ENCODE measurements around the gene TIMP3. TPM values are rescaled to one million over a fixed set of nuclear protein-coding genes. Genes with fewer than 3 reads are reported as not detected.
A peak's percentile ranks its signal among the peaks of the same experiment; 100 is the strongest.

Gene TIMP3
- total RNA-seq, 1 donor from 2014 or later: 116 TPM

DNA sequence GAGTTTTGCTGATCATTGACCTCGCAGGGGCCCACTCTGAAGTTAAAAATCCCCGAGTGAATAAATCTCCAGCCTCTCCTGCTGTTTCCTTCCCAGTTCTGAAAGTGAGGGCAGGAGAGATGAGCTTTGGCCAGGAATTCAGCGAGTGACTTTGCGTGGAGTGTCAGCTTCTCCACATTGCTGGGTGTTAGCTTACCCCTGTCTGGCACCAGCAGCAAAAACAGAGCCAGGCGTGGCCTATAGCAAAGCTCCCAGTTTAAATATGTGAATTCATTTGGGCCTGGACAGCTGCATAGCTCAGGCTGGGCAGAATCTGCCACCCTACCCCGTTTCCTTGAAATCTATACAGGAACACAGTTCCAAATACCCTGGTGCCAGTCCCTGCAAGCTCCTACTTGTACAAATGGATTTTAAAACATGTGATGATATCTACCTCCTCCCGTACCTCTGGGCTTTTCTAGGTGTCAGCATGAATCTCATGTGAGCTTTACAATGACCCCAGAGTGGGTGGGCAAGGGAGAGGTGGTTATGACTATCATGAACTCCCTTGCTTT lies 25.6 kb downstream of the TIMP3 start:
- DNase-seq (ENCODE audit: low read depth in 2 of 2): no peak

DNA sequence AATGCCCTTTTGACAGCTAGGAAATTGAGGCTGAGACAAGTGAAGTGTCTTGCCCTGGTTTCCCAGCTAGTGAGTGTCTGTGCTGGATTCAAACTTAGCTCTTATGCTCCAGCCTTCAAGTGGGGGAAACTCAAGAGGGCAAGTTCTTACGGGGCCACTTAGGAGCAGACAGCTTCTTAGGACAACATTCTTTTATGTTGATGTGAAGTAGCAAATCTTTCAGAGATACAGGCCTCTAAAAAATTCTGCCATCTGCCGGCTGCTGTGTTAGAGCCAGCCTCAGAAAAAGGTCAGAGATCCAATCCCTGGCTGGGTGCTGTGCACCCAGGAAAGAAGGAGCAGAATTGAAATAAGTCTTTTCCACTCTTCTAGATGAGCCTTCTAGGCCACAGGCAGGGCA lies 26.6 kb downstream of the TIMP3 start:
- DNase-seq (ENCODE audit: low read depth in 2 of 2): no peak

DNA sequence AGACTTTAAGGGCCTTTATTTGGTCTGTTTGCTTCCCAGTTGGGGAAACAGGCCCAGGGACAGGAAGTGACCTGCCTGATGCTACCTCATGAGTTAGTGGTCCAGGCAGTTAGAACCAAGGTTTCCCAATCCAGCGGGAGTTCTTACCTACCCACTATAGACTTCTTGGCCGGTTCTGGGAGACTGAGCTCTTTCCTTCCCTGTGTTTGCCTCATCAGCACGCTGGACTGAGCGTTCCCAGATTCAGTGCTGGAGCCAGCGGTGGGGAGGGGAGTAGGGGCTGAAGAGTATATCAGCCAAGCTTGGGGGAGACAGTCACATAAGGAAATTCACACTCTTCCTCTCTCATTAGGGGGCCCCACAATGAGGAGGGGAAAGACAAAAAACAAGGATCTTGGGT lies 27.1 kb downstream of the TIMP3 start:
- no peak for DNase-seq (ENCODE audit: low read depth in 2 of 2)

DNA sequence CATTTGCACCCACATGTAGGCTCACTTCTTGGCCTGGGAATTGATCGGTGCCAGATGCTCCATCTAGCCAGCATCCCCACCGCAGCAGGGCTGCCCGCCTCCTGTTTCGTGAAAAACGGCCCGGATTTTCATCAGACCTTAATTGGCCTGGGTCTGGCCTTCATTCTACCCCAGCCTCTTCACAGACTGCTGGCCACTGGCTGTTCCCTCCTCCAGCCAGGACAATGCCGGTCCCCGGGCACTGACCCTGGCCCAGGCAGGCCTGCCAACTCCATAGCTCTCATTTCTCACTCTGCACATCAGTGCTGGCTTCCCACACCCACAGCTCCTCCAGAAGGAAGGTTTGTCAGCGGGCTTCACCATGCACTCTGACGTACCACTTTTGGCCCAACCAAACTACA lies 27.9 kb downstream of the TIMP3 start:
- DNase-seq (ENCODE audit: low read depth in 2 of 2): no peak

DNA sequence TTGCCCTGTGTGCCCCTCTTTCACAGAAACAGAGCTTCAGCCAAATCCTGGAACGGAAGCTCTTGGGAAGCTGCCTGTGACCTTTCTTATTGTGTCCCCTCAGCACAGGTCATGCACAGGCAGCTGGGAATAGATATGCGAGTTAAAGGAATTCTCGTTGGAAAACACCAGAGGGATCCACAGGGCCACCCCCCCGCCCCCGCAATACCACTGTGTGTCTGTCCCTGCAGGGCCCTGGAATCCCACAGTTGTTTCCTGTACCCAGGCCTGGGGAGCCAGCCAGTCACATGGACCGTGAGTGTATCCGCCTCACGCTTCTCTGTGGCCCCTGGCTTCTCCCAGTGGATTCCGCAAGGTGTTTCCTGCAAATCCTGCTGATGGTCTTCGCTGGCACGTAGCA lies 29.0 kb downstream of the TIMP3 start:
- peak; percentile 98 for DNase-seq (ENCODE audit: low read depth in 2 of 2)

DNA sequence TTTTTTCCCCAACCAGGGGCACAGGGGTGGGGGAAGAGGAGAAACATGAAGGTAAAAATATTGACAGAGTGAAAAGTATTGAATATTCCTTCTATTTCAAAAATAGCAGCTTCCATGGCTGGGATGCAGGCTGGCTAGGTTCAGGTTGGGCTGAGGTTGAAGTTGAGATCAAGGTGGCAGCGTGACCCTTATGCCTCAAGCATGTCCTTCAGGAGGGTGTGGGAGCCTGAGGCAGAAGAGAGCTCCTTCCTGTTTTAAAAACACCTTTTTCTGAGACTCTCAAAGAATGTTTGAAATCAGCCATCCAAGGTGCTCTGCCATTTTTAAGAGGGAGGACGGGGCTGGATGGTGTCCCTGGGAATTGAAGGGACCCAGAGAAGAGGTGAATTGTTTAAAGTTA lies 29.5 kb downstream of the TIMP3 start:
- no peak for DNase-seq (ENCODE audit: low read depth in 2 of 2)

DNA sequence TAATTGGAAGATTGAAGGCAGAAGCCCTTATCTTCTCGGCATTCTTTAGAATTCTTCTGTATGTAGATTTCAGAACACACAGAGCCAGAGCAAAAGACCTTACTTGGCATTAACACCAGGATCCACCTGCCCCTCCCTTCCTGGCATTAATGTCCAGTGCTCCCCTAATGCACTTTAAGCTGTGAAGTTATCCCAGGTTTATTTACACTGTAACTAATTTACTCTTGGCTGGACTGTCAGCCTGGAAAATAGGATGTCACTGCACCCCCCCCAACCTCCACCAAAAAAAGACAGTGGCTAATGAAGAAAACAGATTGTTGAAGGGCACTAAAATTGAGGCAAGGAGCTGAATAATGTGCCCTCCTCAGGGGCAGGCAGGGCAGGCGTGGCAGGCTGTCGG lies 30.1 kb downstream of the TIMP3 start:
- no peak for DNase-seq (ENCODE audit: low read depth in 2 of 2)

DNA sequence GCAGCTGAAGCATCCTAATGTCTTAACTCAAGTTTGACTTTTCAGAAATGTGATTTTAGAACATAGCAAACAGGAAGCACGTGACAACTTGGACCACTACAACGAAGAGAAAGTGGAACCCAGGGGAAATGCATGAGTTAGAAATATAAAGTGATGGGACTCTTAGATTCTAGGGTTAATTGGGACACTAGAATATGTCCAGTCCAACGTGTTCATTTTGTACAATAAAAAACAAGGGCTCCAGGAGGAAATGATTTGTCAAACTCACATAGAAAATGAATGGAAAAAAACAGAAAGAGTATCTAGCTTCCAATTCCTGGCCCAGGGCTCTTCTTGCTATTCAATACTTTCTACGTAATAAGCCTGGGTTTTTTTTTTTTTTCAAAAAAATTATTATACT lies 30.7 kb downstream of the TIMP3 start:
- DNase-seq (ENCODE audit: low read depth in 2 of 2): peak; percentile 38 to 41

DNA sequence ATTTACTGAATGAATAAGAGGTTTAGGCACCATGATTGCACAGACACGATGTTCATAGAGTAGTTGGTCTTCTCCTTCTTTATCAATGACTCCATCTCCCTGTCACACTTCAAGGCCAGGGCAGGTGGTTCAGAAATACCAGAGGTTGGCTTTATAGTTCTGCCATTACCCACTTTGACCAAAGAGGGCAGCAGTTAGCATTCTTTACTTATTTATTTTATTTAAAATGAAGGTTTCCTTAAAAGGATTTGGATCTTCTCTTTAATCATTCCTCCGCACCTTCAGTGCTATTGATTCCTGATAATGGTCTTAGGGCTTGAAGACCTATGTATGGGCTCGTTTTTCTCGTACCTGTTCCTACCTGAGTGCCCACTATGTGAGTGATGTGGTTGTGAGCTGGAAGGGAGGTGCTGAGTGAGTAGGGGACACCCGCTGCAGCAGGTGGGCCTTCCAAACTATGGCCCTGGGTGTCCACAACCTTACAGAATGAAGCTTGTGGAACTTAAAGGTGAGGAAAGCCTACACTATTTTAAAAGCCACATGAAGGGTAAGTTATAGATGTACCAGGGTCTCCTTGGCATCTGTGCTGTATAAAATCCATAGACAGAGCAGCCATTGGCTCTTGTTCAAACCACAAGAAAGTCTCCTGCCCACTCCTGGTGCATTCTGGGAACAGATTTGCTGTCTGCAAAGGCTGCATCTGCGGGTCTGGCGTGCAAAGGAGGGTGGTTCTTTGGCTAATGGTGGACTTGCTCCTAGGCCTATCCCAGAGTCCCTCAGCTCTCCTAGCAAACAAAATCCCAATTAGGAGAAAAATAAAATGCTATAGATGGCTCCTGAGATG lies 35.0 kb downstream of the TIMP3 start:
- no peak for DNase-seq (ENCODE audit: low read depth in 2 of 2)

DNA sequence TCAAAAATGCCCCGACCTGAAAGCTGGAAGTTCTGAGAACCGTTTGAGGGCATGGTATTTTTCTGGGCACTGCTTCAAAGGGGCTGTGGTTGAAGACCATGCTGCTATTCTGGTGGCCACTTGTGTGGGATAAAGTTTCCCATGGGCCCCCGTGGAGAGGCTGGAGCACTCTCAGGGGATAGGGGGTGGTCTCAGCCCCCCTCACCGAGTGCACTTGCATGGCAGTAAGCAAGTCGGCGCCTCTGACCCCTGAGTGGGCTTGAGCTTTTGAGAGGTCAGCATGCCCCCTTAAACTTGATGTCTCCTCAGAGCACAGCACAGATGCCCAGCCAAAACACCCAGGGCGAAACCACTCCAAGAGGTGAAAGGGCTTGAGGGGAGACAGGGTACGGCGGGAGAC lies 35.6 kb downstream of the TIMP3 start:
- no peak for DNase-seq (ENCODE audit: low read depth in 2 of 2)

DNA sequence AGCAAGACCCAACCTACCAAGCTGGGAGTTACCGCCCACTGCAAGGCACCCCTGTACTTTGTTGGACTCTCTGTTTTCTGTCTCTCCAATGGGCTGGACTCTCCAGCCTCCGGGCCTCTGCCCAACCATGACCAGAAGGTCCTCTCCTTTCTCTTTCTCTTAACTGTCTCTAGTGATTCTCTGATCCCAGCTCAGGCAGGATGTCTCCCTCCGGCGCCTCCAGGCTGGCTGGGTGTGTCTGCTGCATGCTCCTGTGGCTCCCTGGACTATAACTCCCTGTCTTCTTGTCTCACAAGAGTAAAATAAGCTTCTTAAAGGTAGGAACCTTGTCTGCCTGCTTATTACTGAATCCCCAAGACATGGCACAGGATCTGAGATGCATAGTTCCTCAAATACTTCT lies 36.3 kb downstream of the TIMP3 start:
- DNase-seq (ENCODE audit: low read depth in 2 of 2): no peak

DNA sequence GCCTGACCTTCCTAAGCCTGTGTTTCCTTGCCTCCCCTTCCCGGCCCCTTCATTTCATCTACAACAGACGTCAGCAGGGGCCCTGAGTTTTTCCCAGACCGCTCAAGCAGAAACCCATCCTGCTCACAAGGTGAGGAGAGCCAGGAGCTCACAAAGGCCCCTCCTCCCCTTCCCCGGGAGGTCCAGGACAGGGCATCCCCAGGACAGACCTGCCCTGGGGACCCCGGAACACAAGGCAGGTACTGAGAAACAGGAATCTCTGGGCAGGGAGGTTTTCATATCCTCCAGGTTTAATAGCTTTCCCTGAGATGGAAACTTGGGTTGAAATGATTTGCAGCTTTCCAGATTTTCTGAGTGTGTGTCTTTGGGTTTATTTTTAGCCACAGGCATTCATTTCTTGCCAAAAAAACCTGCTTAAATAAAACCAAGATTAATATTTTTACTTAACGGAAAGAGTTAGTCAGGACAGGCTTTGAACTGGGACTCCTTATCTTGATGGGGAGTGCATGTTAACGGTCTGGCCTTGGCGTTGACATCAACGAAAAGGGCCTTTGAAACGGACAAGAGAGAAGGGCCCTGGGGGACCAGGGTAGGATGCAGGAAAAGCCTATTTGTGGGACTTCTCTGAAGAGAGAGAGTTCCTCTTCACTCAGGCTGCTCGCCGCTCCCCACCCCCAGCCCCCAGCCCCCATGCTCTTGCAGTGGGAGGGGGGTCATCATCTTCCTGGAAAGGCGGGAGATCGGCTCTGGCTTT lies 38.5 kb downstream of the TIMP3 start:
- no peak for DNase-seq (ENCODE audit: low read depth in 2 of 2)

DNA sequence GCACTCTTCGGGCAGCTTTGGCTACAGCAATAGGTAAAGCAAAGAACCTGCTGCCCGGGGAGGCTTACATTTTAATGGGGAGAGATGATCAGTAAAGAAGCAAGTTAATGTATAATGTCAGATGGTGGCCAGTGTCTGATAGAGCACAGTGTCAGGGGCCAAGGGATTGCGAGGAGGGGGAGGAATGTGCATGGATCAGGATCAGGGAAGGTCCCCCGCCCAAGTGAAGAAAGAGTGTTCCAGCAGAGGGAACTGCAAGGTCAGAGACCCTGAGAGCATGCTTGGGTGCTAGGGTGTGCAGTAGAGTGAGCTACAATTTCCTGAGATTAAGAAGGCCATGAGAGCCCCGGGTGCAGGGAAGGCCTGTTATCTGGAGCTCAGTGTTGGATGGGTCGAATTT lies 39.7 kb downstream of the TIMP3 start:
- DNase-seq (ENCODE audit: low read depth in 2 of 2): no peak

DNA sequence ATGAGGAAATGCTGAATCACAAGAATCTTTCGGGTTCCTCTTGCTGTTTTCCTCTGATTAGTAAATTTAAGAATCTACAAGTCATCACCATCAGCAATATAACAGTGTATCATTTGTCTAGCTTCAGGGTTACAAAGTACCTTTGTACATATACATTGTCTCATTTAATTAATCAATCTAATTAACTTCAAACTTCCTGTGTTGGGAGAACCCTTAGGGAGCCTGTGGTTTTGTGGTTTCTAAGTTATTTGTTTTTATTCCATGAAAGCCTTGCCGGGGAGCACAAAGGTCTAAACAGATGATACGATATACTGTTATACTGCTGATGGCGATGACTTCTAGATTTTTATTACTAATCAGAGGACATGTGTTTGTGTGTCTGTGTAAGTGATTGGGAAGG lies 41.0 kb downstream of the TIMP3 start:
- no peak for DNase-seq (ENCODE audit: low read depth in 2 of 2)

DNA sequence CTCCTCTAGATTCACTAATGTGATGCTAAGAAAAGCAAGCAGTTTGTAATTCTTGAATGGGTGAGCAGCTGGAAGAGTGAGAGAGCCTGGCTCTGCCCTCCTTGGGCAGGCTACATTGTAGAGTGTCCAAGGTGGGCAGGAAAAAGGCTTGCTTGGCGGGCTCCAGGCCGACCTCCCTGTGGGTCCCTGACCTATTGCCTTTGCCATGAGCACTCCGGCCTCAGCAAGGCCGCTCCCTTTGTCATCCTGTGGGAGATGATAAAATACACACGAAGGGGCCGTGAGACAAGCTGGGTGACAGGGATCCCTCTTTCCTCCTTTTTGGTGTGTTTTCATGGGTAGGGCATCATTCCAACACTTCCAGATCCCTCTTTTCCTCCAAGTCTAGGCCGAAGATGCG lies 41.8 kb downstream of the TIMP3 start:
- DNase-seq (ENCODE audit: low read depth in 2 of 2): no peak

DNA sequence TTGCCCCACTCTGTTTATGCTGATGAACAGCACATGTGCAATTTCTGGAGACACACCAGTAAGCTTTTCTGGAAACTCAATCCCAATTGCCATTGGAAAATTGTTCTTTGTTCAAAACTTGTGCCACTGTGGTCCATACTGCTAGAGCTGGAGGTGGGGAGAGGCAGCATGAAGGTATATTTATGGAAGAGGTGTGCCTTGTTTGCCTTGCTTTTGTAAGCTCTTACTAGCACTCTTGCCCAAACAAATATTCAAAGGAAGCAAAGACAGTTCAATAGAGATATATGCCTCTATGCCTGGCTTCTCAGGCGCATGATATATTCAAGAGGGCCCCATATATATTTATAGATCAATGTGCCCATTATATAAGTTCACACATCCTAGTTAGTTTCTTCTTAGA lies 42.7 kb downstream of the TIMP3 start:
- DNase-seq (ENCODE audit: low read depth in 2 of 2): no peak

DNA sequence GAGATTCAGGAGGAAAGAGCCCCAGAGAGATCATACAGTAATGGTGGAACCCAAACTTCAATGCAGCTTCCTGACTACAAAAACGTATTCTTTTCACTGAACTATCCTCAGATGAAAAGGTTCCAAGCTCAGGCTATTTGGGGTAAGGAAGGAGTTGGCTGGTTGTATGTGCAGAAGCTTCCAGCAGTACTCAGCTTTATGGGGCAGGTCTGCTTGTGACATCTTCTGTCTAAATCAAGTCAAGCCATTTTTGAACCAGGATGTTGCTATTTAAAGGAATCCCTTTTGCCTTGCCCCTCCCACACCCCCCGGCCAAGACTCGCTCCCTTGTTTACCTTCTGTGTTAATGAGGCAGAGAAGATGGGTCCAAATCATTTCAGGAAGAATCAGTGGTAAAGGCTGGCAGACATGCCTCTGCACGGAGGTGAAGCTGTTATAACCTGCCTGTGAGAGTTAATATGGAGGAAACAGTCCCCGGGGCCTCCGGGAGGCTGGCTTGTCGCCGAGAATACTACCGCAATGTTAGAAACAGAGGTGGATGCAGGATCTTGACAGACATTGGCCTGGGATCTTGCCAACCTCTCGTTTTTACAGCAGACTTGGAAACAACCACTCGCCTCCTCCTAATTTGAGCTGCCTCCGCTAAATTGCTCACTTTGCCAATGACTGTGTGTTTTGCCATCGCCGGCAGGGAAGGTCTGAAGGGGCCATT lies 45.4 kb downstream of the TIMP3 start:
- DNase-seq (ENCODE audit: low read depth in 2 of 2): no peak

DNA sequence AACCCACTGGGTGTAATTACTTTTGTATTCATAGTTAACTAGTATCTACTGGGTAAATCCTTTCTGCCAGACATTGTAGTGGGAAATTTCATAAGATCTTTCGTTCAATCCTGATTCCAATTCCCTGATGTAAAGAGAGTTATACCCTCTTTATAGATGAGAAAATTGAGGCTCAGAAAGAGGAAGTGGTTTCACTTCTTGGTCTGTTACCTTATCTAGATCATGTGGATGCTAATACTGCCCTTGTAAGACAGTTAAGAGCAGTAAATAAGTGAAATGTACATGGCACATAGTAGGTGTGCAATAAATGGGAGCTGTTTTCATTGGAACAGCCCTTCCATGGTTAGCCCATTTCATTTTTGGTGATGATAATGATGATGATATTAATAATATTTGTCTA lies 46.7 kb downstream of the TIMP3 start:
- no peak for DNase-seq (ENCODE audit: low read depth in 2 of 2)

DNA sequence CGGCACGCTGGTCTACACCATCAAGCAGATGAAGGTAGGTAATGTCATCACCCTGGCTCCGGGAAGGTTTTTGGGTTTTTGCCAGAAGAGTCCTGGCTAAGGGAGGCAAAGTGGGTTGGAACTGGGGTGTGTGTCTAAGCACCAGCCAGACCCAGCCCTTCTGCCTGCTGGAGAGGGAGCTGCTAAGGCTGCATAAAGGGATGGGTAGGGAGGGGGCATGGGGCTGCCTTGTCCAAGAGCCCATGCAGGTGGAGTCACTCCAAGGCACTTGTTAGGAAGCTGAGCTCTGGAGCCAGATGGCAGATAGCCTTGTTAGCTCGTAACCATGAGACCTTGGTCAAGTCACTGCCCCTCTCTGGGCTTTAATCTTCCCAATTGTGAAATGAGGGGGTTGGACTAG lies 48.0 kb downstream of the TIMP3 start:
- no peak for DNase-seq (ENCODE audit: low read depth in 2 of 2)

DNA sequence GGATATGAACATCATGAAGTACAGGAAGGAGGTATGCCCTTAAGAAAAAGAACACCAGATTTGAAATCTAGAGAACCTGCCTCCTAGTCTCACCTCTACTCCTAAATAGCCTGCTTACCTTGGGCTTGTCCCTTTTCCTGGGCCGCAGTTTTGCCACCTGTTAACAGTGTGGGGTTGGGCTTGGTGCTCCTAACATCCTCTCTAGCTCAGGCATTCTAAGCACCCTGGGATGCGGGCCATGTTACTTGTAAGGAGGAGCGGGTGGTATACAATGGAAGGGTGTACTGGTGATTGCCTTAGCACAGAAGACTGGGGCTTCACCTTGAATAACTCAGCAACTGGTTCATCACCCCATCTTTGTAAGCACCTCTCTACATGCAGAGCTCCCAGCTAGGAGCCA lies 48.7 kb downstream of the TIMP3 start:
- DNase-seq (ENCODE audit: low read depth in 2 of 2): no peak

DNA sequence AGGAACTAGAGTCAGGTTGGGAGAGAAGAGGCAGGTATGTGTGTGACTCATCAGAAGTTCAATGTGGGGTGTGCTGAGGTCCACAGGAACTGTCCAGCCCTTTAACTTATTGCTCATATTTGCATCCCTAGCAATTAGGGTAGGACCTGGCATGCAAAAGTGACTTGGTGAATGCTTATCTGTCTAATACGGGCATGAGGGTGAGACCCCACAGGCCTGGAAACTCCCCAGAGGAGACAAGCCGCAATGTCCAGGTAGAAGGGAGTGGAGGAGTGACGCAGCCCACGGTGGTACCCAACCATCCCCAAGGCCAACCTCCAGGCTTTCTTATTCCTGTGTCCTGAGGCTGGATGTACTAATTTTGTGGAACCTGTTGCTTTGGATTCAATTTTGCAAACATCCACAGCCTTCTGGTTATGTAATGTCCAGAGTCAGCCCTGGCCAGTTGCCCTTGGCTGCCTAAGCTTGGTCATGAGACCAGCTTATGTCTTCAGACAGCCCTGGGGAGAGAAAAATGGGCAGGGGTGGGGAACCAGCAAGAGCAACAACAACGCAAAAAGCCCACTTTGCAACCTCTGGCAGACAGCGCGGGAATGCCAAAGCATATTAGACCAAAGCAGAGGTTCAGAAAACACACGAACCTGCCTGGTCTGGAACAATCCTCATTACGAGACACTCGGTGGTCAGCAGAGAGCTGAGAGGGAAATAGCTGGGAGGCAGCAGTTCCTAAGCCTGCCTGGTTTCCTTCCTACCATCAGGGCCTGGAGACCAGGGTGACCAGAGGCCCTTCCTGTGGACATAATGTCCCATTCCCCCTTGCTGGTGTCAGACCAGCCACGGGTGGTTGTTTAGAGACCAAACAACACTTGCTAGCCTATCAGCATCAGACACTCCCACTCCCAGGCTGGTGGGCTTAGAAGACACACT lies 49.3 kb downstream of the TIMP3 start:
- no peak for DNase-seq (ENCODE audit: low read depth in 2 of 2)
